Right renal pelvis (tissue), 4 donors: Measurements from ENCODE around the gene C1orf167. TPM values are rescaled to one million over a fixed set of nuclear protein-coding genes. Genes with fewer than 3 reads are reported as not detected.

Experiments used
- DNase-seq, 4 donors: peaks; one replicate each; pipeline ENCODE4 v3.0.0-alpha.2; 2013; ENCODE audit warnings: low read depth in 4 of 4, low spot score in 3 of 4, missing footprints in 1 of 4
- polyA plus RNA-seq, 4 donors: library from polyadenylated mRNA; unstranded; fragments of 120-200 nt; gene quantifications; one replicate each; pipeline ENCODE4 v1.2.1, GENCODE V29; 2013; ENCODE audit not compliant: insufficient read length in 4 of 4

Gene C1orf167
- polyA plus RNA-seq, 4 donors: 0.27 to 0.65 (median 0.37) TPM; not detected in 1

GRCh38 chr1:11759791-11760190 lies 2.2 kb upstream of the C1orf167 start:
- no peak for DNase-seq

- no peak for DNase-seq
Observed at GRCh38 chr1:11761285-11761684, 708 bp upstream of the C1orf167 start.

- no peak for DNase-seq
Observed at GRCh38 chr1:11764115-11764514, 2.1 kb downstream of the C1orf167 start.

GRCh38 chr1:11764519-11764918 lies 2.5 kb downstream of the C1orf167 start:
- no peak for DNase-seq

- no peak for DNase-seq
Observed at GRCh38 chr1:11765661-11766428, 3.9 kb downstream of the C1orf167 start.

GRCh38 chr1:11766429-11766776 lies 4.4 kb downstream of the C1orf167 start:
- DNase-seq: no peak

- no peak for DNase-seq
Observed at GRCh38 chr1:11767922-11768704, 6.1 kb downstream of the C1orf167 start.

- no peak for DNase-seq
Observed at GRCh38 chr1:11768821-11769220, 6.8 kb downstream of the C1orf167 start.

GRCh38 chr1:11769274-11769673 lies 7.3 kb downstream of the C1orf167 start:
- no peak for DNase-seq

GRCh38 chr1:11770011-11770410 lies 8.0 kb downstream of the C1orf167 start:
- no peak for DNase-seq

GRCh38 chr1:11771481-11772043 lies 9.6 kb downstream of the C1orf167 start:
- DNase-seq: no peak

GRCh38 chr1:11772458-11772857 lies 10.5 kb downstream of the C1orf167 start:
- no peak for DNase-seq

GRCh38 chr1:11774753-11775152 lies 12.8 kb downstream of the C1orf167 start:
- no peak for DNase-seq

- DNase-seq: no peak
Observed at GRCh38 chr1:11777658-11778322, 15.8 kb downstream of the C1orf167 start.

GRCh38 chr1:11778336-11778735 lies 16.3 kb downstream of the C1orf167 start:
- DNase-seq: no peak

GRCh38 chr1:11778844-11779623 lies 17.0 kb downstream of the C1orf167 start:
- DNase-seq: no peak

GRCh38 chr1:11779715-11780379 lies 17.9 kb downstream of the C1orf167 start:
- DNase-seq: no peak

- no peak for DNase-seq
Observed at GRCh38 chr1:11780380-11781147, 18.6 kb downstream of the C1orf167 start.

- no peak for DNase-seq
Observed at GRCh38 chr1:11781297-11781696, 19.3 kb downstream of the C1orf167 start.
